ENCODE measurements around the gene MYMK. TPM values are rescaled to one million over a fixed set of nuclear protein-coding genes. Genes with fewer than 3 reads are reported as not detected.

The MYMK gene
- total and polyA plus RNA-seq, 2 of the 8 experiments (the other 6 are each of a cell fraction or from before 2014, with no cell fraction given) = not detected

- Histone ChIP-seq H3K4me2 (ENCODE audit: insufficient read depth in 1 of 2, low read depth in 2 of 2, low read length in 2 of 2) (no peak overlapping the region), H3K18ac (ENCODE audit: extremely low read depth, low read length) (no peak overlapping the region), H2BK20ac (ENCODE audit: low read length) (no peak overlapping the region), H2AFZ (ENCODE audit: low read length) (no peak overlapping the region), H3K4ac (replicated peaks; ENCODE audit: insufficient read length, low read depth, low read length) (no peak overlapping the region), H4K8ac (ENCODE audit: extremely low read depth, insufficient read depth, low read length) (no peak overlapping the region), H3K4me3 (ENCODE audit: extremely low read depth in 1 of 4, insufficient read depth in 2 of 4, low read depth in 3 of 4, low read length in 4 of 4) (no peak overlapping the region), H3K14ac (ENCODE audit: insufficient read length) (no peak overlapping the region), H3K9ac (replicated peaks in 1 of 4; ENCODE audit: extremely low read depth in 1 of 4, low read depth in 3 of 4, low read length in 3 of 4) (no peak overlapping the region), H2BK15ac (ENCODE audit: low read length) (no peak overlapping the region), H4K5ac (ENCODE audit: insufficient read length, low read depth, low read length) (no peak overlapping the region), H3K4me1 (replicated peaks in 1 of 4; ENCODE audit: control insufficient read depth in 3 of 4, insufficient read depth in 4 of 4, low read length in 3 of 4) (peaks cover 0 to 3% (median 0%) of the 10 kb centered on the region in 4 experiments; a peak in 2 of 7 replicates), H4K91ac (replicated peaks; ENCODE audit: insufficient read length, low read length) (no peak overlapping the region), H2BK5ac (ENCODE audit: low read depth, low read length) (no peak overlapping the region), H3K9me3 (ENCODE audit: insufficient read depth in 2 of 2, low read depth in 1 of 2, low read length in 1 of 2) (no peaks in the 10 kb centered on the region), H3K36me3 (ENCODE audit: control insufficient read depth in 2 of 4, insufficient read depth in 4 of 4, low read length in 3 of 4) (no peaks in the 10 kb centered on the region; a peak in 1 of 8 replicates), H3K79me1 (ENCODE audit: low read depth, low read length) (peaks cover 3% of the 10 kb centered on the region), H2BK12ac (ENCODE audit: low read depth, low read length) (no peak overlapping the region), H3K79me2 (ENCODE audit: control insufficient read depth in 1 of 2, insufficient read depth in 2 of 2, low read length in 2 of 2) (peaks cover 0 to 5% of the 10 kb centered on the region in 2 experiments; a peak in 1 of 4 replicates), H3K23ac (ENCODE audit: insufficient read length) (no peak overlapping the region), H3K27me3 (replicated peaks in 1 of 4; ENCODE audit: control insufficient read depth in 3 of 4, extremely low read depth in 1 of 4, insufficient read depth in 3 of 4, low read length in 3 of 4) (no peaks in the 10 kb centered on the region), H2BK120ac (replicated peaks; ENCODE audit: low read depth, low read length) (no peak overlapping the region), H3K27ac (ENCODE audit: low read depth, low read length) (no peak overlapping the region), H3K23me2 (ENCODE audit: low read depth, low read length) (no peaks in the 10 kb centered on the region), H4K20me1 (replicated peaks in 1 of 2; ENCODE audit: control insufficient read depth in 1 of 2, insufficient read depth in 2 of 2, low read length in 2 of 2) (peaks cover 1 to 24% of the 10 kb centered on the region in 2 experiments), H3K56ac (replicated peaks; ENCODE audit: insufficient read length, low read depth, low read length) (no peak overlapping the region), H2AK5ac (ENCODE audit: low read depth, low read length) (no peak overlapping the region)
- DNase-seq (ENCODE audit: low read depth in 1 of 2, low spot score in 2 of 2) = no peak
- ChIA-PET POLR2A (ENCODE audit: partially characterized antibody) (interaction anchor here (1.1 to 3.5 kb wide), 4 partner anchors 10 to 116 kb away, joined by 4 to 19 read pairs (median 10); partner anchors contain the start of gene SLC2A6), CTCF (ENCODE audit: partially characterized antibody) (interaction anchor here (0.6 to 2.4 kb wide), 10 partner anchors 10 to 445 kb away, joined by 3 to 17 read pairs (median 3); partner anchors contain the start of gene SLC2A6)
- 82% methylated on average over 10 of the region's 10 CpGs; no CpG with 5 or more reads in 1 of the 2 experiments for WGBS, 2 experiments (ENCODE audit: extremely low coverage in 1 of 2, insufficient coverage in 1 of 2, insufficient read length in 1 of 2, insufficient replicate concordance in 2 of 2, low coverage in 1 of 2, low lambda C conversion rate in 2 of 2, missing lambda C conversion rate in 1 of 2)
- no peak for FAIRE-seq
- TF ChIP-seq POLR2AphosphoS5 (IDR thresholded peaks at IDR 0.05; ENCODE audit: low read depth, low read length) = 0 out of 2 replicates have a peak, but pooled peaks have one; percentile 33
- TF ChIP-seq BACH1 (IDR thresholded peaks at IDR 0.05; ENCODE audit: low read length) = no peak
- no peak for TF ChIP-seq SIX5 (IDR thresholded peaks at IDR 0.05; ENCODE audit: low read depth, low read length)
- TF ChIP-seq MAX (IDR thresholded peaks at IDR 0.05) = no peak
- TF ChIP-seq EGR1 (IDR thresholded peaks at IDR 0.05; ENCODE audit: borderline replicate concordance, low read depth, low read length) = no peak
- no peak for TF ChIP-seq CEBPB (IDR thresholded peaks at IDR 0.05; ENCODE audit: low read depth, low read length)
- TF ChIP-seq ATF3 (IDR thresholded peaks at IDR 0.05; ENCODE audit: insufficient read depth, low read depth, low read length) = no peak
- TF ChIP-seq RNF2 (IDR thresholded peaks at IDR 0.05; ENCODE audit: borderline replicate concordance, low read depth, low read length, missing control alignments, poor library complexity, severe bottlenecking) = no peak
- TF ChIP-seq EP300 (IDR thresholded peaks at IDR 0.05; ENCODE audit: borderline replicate concordance in 1 of 2, low read depth in 2 of 2, low read length in 2 of 2) = no peak
- TF ChIP-seq RAD21 (IDR thresholded peaks at IDR 0.05 in 1 of 2, conservative IDR thresholded peaks at IDR 0.05 in 1 of 2; ENCODE audit: low read depth in 2 of 2, low read length in 2 of 2) = peak in 1 of 2 experiments; percentile 27; a peak in 1 of 4 replicates
Observed at GRCh38 chr9:133467101-133467500, 57.7 kb downstream of the MYMK start.
